NCI-H446 treated with DMSO at 0.1 percent for 48 hours (cell line): ENCODE results near the gene FAM53B.

ENCODE experiments used
- DNase-seq: peaks from one replicate; lab custom pipeline; 2025; lab: John Stamatoyannopoulos, UW

FAM53B gene

DNA sequence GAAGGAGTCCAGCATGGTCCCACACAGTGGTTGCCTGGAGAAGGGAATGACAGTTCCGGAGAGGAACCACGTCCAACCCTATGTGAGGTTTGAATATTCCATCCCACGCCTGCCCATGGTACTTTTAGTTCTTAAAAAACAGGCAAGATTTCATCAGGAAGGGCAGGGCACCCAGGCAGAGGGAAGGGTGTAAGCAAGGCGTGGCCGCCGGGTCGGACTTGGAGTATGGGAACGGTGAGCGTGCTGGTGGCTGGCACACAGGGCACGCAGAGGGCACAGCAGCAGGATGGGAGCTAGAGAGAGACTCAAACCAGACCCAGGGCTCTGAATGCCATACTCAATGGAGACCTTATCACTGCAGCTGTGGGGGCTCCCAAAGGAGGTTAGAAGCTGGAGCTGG, 34.3 kb downstream of the FAM53B start:
- no peak for DNase-seq

GRCh38 chr10:124708922-124709520, 35.2 kb downstream of the FAM53B start:
- no peak for DNase-seq

- no peak for DNase-seq
These were observed 35.9 kb downstream of the FAM53B start for GRCh38 chr10:124708246-124708779.

GRCh38 chr10:124707551-124707950, 36.6 kb downstream of the FAM53B start:
- no peak for DNase-seq

GRCh38 chr10:124707144-124707467, 37.1 kb downstream of the FAM53B start:
- DNase-seq: no peak

GRCh38 chr10:124706462-124707143, 37.6 kb downstream of the FAM53B start:
- DNase-seq: no peak

DNA sequence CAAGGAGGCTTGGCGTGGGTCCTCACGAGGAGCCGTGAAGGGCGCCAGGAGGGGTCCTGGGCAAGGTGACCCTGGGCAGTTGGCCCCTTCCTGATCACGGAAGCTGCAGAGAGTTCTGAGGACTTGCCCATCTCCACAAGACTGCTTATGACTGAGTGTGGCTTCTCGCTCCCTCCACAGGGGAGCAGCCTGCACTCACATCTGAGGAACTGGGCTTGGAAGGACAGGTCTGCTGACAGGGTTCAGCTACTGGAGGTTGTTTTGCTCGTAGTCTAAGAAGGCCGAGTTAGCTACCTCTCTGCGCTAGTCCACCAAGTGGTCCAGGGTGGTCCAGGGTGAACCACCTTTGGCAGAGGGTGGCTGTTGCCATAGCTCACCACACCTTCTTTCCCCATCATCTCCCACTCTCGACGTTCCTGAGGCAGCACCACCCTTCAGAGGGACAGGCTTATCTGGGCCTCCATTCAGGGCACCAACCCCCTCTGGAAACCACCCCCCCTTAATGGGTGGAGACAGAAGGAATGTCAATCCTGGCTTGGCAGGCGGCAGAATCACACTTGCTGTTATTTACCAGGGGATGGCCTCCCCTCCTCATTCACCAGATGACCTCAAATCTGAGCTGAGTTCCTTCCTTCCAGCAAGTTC, 38.2 kb downstream of the FAM53B start:
- no peak for DNase-seq

DNA sequence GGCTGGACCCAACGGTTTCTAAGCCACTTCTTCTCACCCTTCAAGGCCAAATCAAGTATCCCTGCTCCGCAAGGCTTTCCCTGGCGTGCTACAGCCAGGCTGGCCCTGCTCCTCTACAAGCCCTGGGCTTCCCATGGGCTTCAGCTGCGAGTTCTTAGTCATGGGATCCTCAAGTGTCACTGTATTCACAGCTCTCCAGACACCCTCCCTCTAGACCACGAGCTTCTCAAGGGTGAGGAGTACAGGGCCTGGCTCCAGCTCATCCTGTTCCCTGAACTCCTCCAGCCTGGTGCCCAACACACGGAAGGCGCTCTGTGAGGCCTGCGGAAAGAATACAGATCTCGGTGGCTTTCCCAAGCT, 38.8 kb downstream of the FAM53B start:
- DNase-seq: no peak

DNA sequence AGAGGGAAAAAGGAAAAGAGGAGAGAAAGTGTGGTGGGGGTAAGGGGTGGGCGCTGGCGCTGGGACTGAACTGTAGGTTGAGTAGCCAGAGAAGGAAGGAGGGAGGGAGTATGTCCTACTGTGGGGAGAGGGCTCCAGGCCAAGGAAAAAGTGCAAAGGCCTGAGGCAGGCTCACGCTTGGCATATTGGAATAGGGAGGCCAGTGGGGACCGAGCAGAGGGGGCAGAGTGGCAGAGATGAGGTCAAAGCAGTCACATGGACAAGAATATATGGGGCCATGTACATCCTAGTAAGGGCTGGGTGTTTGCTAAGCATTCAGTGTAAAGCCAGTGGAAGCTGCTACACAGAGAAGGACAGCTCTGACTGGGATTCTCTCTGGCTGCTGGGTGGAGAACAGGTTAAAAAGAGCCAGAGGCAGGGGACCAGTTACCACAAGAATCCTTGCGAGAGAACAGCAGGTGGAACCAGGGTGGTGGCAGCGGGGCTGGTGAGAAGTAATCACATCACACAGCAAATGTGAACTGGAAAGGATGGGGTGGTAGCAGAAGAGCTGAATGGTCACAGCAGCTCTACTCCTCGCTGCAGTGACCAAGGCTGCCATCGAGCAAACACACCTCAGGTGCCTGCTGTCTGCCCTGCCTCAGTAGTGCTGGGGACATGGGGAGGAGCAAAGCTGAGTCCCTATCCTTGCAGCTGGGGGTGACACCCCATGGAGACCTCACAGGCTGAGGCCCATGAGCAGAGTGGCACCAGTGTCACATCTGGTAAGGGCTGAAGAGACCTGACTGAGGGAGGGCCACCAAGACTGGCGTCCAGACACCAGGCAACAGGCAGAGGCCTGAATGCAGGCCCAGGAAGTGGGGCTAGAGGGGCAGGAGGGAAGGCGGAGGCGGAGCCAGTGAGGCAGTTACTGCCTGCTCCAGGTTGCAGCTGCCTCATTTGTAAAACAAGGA, 39.5 kb downstream of the FAM53B start:
- DNase-seq: no peak

GRCh38 chr10:124703778-124704427, 40.3 kb downstream of the FAM53B start:
- no peak for DNase-seq

DNA sequence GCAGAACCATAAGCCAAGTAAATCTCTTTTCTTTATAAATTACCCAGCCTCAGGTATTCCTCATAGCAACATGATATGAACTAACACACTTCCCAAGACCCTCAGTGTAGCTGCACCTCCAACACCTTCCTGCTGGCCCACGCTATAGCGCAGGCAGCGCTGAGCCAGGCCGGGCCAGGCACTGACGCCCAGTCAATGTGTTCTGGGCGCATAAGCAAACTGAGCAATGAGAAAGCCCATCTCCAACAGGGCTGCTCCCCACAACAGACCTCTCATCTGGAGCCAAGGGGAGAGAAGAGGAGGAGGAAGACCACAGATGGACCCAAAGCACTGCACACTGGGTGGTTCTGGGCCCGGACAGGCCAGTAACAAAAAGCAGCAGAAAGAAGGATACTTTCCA, 40.8 kb downstream of the FAM53B start:
- no peak for DNase-seq

- no peak for DNase-seq
These were observed 42.1 kb downstream of the FAM53B start for GRCh38 chr10:124701881-124702656.

DNA sequence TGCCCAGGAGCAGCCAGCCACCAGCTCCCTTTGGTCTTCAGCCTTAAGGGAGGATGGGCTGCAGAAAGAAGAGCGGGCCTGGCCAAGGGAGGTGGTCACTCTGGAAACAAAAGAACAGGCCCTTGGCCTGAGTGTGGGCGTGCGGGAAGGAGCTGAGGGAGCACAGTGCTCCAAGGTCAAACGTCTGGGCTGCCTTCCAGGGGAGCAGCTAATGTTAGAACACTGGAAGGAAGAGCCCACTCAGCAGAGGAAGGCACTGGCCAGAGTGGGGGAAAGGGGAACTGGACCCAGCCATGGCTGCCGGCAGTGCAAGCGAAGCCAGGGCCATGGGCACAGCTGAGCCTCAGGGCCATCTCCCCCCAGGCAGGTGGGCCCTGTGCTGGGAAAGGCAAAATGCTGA, 42.7 kb downstream of the FAM53B start:
- DNase-seq: no peak

GRCh38 chr10:124701038-124701365, 43.2 kb downstream of the FAM53B start:
- DNase-seq: no peak

DNA sequence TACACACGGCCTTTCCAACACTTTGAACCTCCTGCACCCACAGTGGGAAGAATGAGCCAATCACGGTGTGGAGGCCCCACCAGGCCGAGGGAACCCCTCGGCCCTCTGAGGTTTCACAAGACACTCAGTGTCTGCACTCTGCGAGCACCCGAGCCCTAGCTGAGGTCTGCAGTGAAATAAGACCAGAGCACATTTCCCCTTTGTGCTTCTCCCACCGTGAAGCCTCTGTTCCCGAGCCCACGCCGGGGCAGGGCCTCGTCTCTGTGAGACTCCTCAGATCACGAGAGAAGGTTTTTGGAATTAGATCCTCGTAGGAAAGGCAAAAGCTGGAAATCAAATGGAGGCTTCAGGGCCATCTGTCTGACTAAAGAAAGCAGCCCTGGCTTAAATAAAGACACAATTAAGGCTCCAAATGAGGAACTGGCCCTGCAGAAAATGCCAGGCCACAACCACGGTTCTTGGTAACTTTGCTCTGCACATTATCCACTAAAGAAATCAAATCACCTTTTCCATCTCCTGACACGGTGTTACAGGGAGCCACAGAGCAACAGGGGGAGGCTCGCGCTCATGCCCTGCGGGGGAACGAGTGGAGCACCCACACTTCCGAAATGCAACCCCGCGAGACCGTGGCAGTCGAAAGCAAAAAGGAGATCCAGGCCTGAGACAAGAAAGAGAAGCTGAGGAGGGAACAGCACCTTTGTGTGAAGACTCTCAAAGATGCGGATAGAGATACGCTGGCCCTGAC, 43.7 kb downstream of the FAM53B start:
- no peak for DNase-seq

GRCh38 chr10:124699471-124700292, 44.5 kb downstream of the FAM53B start:
- DNase-seq: no peak

DNA sequence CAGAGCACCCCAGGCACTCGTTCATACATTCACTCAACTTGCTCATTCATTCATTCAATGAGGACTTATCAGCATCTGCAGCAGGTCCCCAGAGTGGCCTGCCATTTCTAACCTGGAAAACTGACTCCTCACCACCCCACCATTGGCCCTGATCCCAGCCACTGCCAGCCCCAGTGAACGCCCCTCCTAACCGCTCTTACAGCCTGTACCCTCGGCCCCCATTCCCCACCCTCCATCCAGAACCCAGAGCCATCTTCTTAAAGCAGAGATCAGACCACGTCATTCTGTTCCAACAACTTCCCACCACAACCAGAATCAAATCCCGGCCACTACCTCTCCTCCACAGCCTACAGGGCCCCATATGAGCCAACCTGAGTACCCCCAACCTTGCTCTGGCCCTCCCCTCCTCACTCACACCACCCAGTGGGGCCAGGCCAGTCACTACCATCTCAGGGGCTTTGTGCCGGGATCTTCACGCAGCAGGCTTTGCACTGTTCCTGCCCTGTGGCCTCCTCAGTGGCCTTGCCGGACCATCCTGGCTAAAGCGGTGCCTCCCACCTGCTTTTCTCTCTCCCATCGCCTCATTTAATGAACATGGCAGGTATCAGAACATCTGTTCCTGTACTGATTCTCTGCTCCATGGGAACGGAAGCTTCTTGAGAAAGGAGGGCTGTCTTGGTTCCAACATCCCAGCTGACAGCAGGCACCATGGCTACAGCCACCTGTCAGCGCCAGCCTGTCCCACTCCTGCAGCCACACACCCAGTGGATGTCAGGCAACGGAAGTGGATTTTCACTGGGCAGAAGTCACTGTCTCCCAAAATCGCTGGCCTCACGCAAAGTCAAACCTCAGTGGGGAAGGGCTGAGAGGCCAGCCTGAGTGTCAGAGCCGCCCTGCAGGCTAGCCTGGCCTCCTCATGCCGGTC, 45.4 kb downstream of the FAM53B start:
- no peak for DNase-seq

DNA sequence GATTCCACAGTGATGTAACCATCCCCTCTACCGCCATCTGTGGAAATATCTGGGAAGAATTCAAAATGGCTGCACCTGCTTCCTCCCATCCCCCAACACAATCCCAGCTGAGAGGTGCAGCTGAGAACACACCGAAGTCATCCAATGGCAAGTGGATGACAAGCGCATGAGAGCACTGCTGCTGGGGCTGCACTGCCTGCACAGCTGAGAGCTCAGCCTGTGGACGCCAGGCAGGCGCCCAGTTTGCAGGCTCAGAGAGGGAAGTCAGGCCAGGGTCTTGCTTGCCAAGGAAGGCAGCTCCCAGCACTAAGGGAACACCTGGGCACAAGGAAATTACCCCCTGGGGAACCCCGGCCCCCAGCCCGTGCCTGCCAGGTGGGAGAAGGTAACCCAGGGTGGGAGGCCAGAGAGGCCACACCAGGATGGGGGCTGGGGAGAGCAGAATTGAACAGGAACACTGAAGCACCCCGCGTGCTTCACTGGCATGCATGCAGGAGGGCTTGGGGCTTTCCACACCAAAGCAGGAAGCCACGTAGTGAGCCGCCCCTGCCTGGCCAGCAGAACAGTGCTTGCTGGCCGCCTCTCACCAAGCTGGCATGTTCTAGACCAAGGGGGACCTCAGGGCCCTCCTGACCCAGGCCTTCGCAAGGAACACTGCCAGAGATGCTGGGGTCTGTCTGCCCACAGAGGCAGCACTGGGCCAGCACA, 46.2 kb downstream of the FAM53B start:
- DNase-seq: no peak
